HL-60 (cell line): ENCODE data around the gene DDIAS.

Experiments used
- CTCF ChIP-seq: IDR thresholded peaks from one replicate; pipeline ENCODE4 v1.5.1; 2011; ENCODE audit warnings: low read length, control low read depth, inconsistent platforms; ENCODE audit not compliant: insufficient read depth
- POLR2AphosphoS5 ChIP-seq: IDR thresholded peaks from 2 replicates; pipeline ENCODE4 v1.6.1; 2012; ENCODE audit warnings: low read depth
- REST ChIP-seq: IDR thresholded peaks from 2 replicates; pipeline ENCODE4 v1.6.1; 2012; ENCODE audit warnings: low read depth; ENCODE audit not compliant: insufficient replicate concordance
- SPI1 ChIP-seq: IDR thresholded peaks from 2 replicates; pipeline ENCODE4 v1.6.1; 2012; ENCODE audit warnings: low read depth, mild to moderate bottlenecking, borderline replicate concordance

- TF ChIP-seq CTCF (no peak), SPI1 (no peak), POLR2AphosphoS5 (no peak), REST (no peak)
Observed at GRCh38 chr11:82858556-82859091, 42.9 kb upstream of the DDIAS start.
